Left ventricle myocardium inferior (tissue), 1 donor: Measurements from ENCODE around the gene ADCY2. TPM values are rescaled to one million over a fixed set of nuclear protein-coding genes. Genes with fewer than 3 reads are reported as not detected.

Source experiments
- DNase-seq: peaks from one replicate; pipeline ENCODE4 v3.0.0-alpha.2; 2020
- H3K27ac ChIP-seq: fragments of 200-600 bp; replicated peaks from 2 replicates; pipeline ENCODE4 v1.8.0; 2021
- H3K27me3 ChIP-seq: fragments of 200-600 bp; 2 replicates; pipeline ENCODE4 v1.8.0; 2021; ENCODE audit warnings: low read depth
- H3K36me3 ChIP-seq: fragments of 200-600 bp; 2 replicates; pipeline ENCODE4 v1.8.0; 2021
- H3K4me1 ChIP-seq: fragments of 200-600 bp; 2 replicates; pipeline ENCODE4 v1.8.0; 2021
- H3K4me3 ChIP-seq: fragments of 200-600 bp; 2 replicates; pipeline ENCODE4 v1.8.0; 2021; ENCODE audit warnings: mild to moderate bottlenecking, moderate library complexity
- H3K9me3 ChIP-seq: fragments of 200-600 bp; replicated peaks from 2 replicates; pipeline ENCODE4 v1.8.0; 2021
- intact Hi-C: fragments of 100-400 bp; cut with micrococcal nuclease; formaldehyde crosslinking; loops from one replicate; pipeline ENCODE4 v1.11.0; 2022
- total RNA-seq: library from RNA; stranded (reverse); fragmentation: NEBNext Ultra II Directional; extraction: Animal tissue kit (Norgen Biotek cat#: 25700); gene quantifications from one replicate; pipeline ENCODE4 v1.2.1, GENCODE V29; 2021
- TF ChIP-seq, protein P1 (sequence below): fragments of 200-600 bp; IDR thresholded peaks from 2 replicates; pipeline ENCODE4 v1.8.0; 2021; ENCODE audit warnings: antibody characterized with exemption, mild to moderate bottlenecking, borderline replicate concordance
- donor health status: DM: no; HTN: yes; CAD: no; lungs with severe emphysema.

Gene ADCY2
- total RNA-seq, 1 donor from 2014 or later: 0.30 TPM

DNA sequence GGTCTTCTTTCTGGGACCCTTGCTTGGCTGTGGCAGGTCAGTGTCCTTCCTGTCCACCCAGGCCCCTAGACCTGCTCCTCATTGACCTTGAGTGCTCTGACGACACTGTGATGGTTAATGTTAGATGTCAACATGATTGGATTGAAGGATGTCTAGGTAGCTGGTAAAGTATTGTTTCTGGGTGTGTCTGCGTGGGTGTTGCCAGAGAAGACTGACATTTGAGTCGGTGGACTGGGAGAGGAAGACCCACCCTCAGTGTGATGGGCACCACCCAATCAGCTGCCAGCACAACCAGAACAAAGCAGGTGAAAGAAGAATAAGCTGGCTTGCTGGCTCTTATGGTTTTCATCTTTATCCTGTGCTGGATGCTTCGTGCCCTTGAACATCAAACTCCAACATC is 380.5 kb downstream of the ADCY2 start:
- DNase-seq: no peak
- H3K9me3 ChIP-seq: no peaks in the 10 kb centered on the region
- H3K4me3 ChIP-seq: no peak overlapping the region
- no peaks in the 10 kb centered on the region for H3K36me3 ChIP-seq
- no peaks in the 10 kb centered on the region for H3K4me1 ChIP-seq
- TF ChIP-seq, protein P1, sequence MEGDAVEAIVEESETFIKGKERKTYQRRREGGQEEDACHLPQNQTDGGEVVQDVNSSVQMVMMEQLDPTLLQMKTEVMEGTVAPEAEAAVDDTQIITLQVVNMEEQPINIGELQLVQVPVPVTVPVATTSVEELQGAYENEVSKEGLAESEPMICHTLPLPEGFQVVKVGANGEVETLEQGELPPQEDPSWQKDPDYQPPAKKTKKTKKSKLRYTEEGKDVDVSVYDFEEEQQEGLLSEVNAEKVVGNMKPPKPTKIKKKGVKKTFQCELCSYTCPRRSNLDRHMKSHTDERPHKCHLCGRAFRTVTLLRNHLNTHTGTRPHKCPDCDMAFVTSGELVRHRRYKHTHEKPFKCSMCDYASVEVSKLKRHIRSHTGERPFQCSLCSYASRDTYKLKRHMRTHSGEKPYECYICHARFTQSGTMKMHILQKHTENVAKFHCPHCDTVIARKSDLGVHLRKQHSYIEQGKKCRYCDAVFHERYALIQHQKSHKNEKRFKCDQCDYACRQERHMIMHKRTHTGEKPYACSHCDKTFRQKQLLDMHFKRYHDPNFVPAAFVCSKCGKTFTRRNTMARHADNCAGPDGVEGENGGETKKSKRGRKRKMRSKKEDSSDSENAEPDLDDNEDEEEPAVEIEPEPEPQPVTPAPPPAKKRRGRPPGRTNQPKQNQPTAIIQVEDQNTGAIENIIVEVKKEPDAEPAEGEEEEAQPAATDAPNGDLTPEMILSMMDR: no peak
- intact Hi-C loops: no loop called here
- peaks cover 72% of the 10 kb centered on the region for H3K27me3 ChIP-seq
- H3K27ac ChIP-seq: no peak overlapping the region

DNA sequence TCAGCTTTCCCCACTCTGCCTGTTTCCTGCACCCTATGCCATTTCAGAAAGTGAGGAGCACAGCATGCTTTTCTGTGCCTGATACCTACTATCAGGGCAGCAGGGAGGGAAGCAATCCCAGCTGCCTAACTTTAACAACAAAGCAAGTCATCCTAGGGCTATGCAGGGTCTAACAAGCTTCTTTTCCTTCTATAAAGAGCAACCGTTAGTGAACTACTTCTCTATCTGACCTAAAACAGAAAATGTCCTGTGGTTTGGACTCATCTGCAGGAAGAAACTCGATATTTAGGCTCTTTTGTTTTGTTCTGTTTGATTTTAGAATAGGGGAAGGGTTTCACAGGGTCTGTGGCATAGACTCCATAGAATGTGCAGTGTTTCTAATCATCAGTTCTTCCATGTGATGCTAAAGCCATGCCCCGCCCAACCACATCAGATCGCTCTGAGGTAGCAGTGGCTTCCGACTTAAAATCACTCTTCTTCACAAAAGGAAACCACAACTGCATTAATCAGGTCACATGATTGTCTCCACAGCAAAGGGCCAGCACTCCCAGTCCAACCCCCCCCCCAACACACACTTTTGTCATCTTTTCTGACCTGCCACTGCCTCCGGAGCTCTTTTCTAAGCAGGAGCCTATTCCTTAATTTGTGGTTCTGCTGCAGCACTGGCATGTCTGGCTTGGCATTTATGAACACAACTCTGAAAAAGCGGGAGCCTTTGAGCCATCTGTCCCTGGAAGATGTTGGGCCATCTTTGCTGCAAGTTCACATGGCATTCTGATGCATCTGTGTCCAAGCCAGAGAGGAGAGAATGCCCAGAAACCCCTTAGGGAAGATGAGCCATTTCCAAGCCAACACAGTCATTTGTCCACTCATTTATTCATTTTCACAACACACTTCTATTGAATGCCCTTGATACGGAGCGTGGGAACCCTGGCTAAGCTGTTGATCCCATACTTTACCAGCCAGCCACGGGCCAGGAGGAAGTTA is 383.4 kb downstream of the ADCY2 start:
- intact Hi-C loops: no loop called here
- TF ChIP-seq, protein P1: no peak
- Histone ChIP-seq H3K4me1 (no peaks in the 10 kb centered on the region), H3K27ac (no peak overlapping the region), H3K27me3 (peaks cover 84% of the 10 kb centered on the region), H3K36me3 (no peaks in the 10 kb centered on the region), H3K9me3 (no peaks in the 10 kb centered on the region), H3K4me3 (no peak overlapping the region)
- no peak for DNase-seq

DNA sequence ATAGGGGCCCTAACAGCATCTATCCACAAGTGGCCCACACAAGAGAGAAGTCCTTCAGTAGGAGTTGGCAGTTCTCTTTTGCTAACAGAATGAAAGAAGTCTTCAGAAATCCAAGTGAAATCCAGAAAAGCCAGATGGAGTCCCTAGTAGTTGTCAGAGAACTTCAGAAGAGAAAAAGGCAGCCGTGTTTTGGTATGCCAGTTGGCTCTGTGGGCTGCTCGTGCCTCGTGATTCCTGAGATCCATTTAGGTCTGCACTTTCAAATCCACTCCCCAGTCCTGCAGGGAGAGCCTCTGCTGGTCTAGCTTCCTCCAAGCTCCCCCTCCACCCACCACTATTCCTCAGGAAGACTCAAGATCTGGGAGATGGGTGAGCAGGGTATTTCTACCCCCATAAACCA is 386.0 kb downstream of the ADCY2 start:
- no peaks in the 10 kb centered on the region for H3K36me3 ChIP-seq
- intact Hi-C loops: no loop called here
- H3K9me3 ChIP-seq: no peaks in the 10 kb centered on the region
- H3K4me3 ChIP-seq: no peak overlapping the region
- H3K27me3 ChIP-seq: peaks cover 71% of the 10 kb centered on the region
- H3K27ac ChIP-seq: no peak overlapping the region
- no peak for DNase-seq
- TF ChIP-seq, protein P1: no peak
- no peaks in the 10 kb centered on the region for H3K4me1 ChIP-seq

- DNase-seq: no peak
- TF ChIP-seq, protein P1: no peak
- Histone ChIP-seq H3K4me1 (no peaks in the 10 kb centered on the region), H3K27ac (no peak overlapping the region), H3K9me3 (no peaks in the 10 kb centered on the region), H3K27me3 (peaks cover 51% of the 10 kb centered on the region), H3K4me3 (no peak overlapping the region), H3K36me3 (no peaks in the 10 kb centered on the region)
- intact Hi-C loops: no loop called here
These were observed 388.9 kb downstream of the ADCY2 start for GRCh38 chr5:7784683-7785380.

GRCh38 chr5:7787770-7788169 is 391.8 kb downstream of the ADCY2 start:
- Histone ChIP-seq H3K4me3 (no peak overlapping the region), H3K4me1 (no peaks in the 10 kb centered on the region), H3K27ac (no peak overlapping the region), H3K36me3 (no peaks in the 10 kb centered on the region), H3K27me3 (peaks cover 45% of the 10 kb centered on the region), H3K9me3 (no peaks in the 10 kb centered on the region)
- TF ChIP-seq, protein P1: no peak
- no peak for DNase-seq
- intact Hi-C loops: no loop called here
